ENCODE data around the gene ACAA2.

DNA sequence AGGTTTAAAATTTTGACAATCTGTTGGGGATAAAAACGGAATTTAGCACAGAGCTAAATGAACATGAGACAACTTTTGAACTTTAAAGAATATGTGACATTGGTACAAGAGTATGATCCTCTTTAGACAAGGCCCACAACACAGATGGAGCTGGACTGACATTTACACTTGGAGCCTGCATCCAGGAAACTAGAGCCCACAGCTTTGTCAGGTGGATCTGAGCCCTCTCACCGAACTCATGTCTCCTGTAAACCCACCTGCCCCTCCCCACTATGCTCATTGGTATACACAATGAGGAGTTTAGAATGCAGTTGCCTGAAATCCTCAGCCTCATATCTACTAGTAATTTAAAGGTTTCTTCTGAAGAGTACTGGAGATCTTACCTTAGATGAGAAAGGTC, 22.1 kb upstream of the ACAA2 start:
- TF ChIP-seq, protein P1, sequence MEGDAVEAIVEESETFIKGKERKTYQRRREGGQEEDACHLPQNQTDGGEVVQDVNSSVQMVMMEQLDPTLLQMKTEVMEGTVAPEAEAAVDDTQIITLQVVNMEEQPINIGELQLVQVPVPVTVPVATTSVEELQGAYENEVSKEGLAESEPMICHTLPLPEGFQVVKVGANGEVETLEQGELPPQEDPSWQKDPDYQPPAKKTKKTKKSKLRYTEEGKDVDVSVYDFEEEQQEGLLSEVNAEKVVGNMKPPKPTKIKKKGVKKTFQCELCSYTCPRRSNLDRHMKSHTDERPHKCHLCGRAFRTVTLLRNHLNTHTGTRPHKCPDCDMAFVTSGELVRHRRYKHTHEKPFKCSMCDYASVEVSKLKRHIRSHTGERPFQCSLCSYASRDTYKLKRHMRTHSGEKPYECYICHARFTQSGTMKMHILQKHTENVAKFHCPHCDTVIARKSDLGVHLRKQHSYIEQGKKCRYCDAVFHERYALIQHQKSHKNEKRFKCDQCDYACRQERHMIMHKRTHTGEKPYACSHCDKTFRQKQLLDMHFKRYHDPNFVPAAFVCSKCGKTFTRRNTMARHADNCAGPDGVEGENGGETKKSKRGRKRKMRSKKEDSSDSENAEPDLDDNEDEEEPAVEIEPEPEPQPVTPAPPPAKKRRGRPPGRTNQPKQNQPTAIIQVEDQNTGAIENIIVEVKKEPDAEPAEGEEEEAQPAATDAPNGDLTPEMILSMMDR (IDR thresholded peaks at IDR 0.05; ENCODE audit: borderline replicate concordance, extremely low read depth, low read length, poor library complexity, severe bottlenecking) = no peak
- TF ChIP-seq EZH2 (IDR thresholded peaks at IDR 0.05; ENCODE audit: borderline replicate concordance, low read depth, low read length, severe bottlenecking) = no peak
